Astrocyte of the spinal cord (primary cell): ENCODE data around the gene FBLN5.
"Not testable (repeated sequence)": the region's sequence is repeated elsewhere in the genome, so short reads cannot be mapped to it uniquely, and the experiment has no call there.

Source experiments
- DNase-seq: peaks from one replicate; pipeline ENCODE4 v3.0.0; 2011; ENCODE audit warnings: low read depth, low spot score
- H3K4me3 ChIP-seq: 2 replicates; pipeline ENCODE4 v1.5.1; 2011; ENCODE audit warnings: low read depth, mild to moderate bottlenecking, low read length, moderate library complexity
- in situ Hi-C: cut with HindIII; loops from 2 replicates; pipeline ENCODE4 v1.10.0; 2017; ENCODE audit warnings: low sequenced_read_pairs
- TF ChIP-seq, protein P1 (sequence below): IDR thresholded peaks from 2 replicates; pipeline ENCODE4 v1.5.1; 2012; ENCODE audit warnings: low read depth, mild to moderate bottlenecking, low read length, inconsistent platforms

The FBLN5 gene

DNA sequence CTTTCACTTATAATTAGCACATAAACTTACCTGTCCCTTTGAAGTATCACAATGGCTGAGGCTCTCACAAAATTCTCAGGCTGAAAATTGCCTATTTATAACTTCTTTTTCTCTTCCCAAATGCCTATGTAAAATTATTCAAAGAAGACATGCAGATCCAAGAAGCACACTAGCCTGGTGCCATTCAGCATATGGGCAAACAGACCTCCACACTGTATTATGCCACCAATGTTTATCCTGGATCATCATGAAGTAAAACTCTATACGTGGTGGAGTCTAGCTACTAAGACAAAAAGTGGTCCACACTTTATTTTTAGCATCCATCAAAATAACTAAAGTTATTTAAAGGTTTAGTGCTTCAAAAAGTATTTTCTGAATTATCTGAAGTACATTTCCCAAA, 95.9 kb downstream of the FBLN5 start:
- no peak for DNase-seq
- TF ChIP-seq, protein P1, sequence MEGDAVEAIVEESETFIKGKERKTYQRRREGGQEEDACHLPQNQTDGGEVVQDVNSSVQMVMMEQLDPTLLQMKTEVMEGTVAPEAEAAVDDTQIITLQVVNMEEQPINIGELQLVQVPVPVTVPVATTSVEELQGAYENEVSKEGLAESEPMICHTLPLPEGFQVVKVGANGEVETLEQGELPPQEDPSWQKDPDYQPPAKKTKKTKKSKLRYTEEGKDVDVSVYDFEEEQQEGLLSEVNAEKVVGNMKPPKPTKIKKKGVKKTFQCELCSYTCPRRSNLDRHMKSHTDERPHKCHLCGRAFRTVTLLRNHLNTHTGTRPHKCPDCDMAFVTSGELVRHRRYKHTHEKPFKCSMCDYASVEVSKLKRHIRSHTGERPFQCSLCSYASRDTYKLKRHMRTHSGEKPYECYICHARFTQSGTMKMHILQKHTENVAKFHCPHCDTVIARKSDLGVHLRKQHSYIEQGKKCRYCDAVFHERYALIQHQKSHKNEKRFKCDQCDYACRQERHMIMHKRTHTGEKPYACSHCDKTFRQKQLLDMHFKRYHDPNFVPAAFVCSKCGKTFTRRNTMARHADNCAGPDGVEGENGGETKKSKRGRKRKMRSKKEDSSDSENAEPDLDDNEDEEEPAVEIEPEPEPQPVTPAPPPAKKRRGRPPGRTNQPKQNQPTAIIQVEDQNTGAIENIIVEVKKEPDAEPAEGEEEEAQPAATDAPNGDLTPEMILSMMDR, result no peak
- in situ Hi-C loops, result no loop called here
- H3K4me3 ChIP-seq, result no peak overlapping the region

DNA sequence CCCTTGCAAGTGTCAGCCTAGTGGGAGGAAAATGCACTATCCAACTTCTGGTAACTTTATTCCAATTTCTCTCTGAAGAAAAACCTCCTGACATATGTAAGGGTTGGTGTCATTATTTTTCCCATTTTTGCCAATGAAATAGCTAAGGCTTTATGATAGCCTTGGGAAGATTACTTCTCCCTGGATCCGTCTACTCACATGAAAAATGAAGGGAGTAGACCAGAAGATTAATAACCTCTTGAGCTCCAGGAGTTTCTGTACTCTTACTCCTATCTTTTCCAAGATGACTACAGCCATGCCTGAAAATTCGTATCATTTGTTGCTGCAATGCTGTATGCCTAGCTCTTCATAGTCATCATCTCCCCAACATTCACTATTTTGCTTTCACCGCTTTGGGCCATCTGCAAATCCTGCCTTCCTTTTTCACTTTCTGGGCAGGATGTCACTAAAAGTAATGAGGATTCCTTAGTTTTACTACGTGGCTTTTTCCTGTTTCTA, 98.9 kb downstream of the FBLN5 start:
- TF ChIP-seq, protein P1, result no peak
- no peak for DNase-seq
- in situ Hi-C loops, result no loop called here
- no peak overlapping the region for H3K4me3 ChIP-seq

- in situ Hi-C loops, result no loop called here
- H3K4me3 ChIP-seq, result no peak overlapping the region
- DNase-seq, result no peak
- TF ChIP-seq, protein P1, result no peak
Measured at GRCh38 chr14:91847693-91848092, 99.8 kb downstream of the FBLN5 start.

DNA sequence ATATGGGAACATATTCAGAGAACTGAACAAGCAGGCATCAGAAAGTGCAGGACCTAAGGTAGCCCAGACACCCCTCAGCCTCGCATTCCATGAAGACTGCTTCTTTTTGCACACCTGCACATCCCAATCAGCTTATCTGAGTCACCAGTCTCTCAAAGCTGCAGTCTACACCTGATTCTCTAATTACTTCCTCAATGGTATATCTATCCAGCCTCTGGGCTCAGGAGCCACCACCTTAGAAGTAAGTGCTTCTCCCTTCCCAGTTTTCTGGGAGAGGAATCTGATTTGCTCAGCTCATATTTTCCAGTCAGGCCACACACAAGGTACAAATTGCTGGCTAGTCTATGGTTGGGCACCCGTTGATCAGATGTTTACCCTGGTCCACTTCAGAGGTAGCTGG, 101.8 kb downstream of the FBLN5 start:
- TF ChIP-seq, protein P1, result no peak
- no peak overlapping the region for H3K4me3 ChIP-seq
- in situ Hi-C loops, result no loop called here
- DNase-seq, result no peak

DNA sequence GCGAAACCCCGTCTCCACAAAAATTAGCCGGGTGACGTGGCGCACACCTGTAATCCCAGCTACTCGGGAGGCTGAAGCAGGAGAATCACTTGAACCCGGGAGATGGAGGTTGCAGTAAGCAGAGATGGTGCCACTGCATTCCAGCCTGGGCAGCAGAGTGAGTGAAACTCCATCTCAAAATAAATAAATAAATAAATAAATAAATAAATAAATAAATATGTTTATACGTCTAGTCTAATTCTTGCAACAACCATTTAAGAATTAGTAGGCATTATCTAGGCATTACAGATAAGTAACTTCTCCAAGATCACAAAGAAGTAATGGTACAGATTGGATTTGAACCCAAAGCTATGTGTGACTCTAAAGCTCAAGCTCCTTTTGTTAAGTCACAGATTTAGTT, 102.4 kb downstream of the FBLN5 start:
- in situ Hi-C loops, DNase-seq, H3K4me3 ChIP-seq: not testable (repeated sequence)

DNA sequence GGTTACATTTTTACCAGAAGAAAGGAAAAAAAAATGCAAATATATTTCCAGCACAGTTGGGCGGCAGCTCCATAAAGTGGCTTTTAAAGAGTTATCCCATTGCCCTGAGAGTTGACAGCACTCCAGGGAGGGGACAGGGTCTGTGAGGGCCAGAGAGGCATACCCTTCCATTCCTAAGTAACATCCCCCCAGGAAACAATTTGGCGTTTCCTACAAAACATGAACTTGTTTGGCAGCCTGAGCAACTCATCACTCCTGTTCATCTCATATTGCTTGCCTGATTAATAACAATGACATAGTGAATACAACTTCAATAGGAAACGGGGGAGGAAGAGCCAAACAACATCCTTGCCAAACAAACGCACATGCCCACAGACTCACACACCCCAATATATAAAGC, 103.5 kb downstream of the FBLN5 start:
- in situ Hi-C loops, result no loop called here
- H3K4me3 ChIP-seq, result no peak overlapping the region
- DNase-seq, result no peak
- TF ChIP-seq, protein P1, result no peak

DNA sequence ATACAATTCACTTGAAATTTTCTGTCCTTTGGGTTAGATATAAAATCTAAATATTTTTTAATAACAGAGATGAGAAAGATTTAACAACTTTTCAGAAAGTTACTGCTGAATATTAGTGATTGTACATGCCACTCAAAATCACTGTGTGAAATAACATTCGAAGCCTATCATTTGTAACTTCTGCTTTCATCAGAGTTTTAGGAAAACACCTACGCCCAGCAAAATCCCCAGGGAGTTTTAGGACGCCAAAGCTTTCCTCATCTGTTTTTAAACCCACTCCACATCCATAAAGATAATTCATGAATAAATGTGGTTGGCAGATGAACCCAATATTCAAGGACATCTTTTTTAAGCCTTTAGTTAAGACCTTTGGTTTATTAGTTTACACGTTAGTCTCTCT, 104.1 kb downstream of the FBLN5 start:
- H3K4me3 ChIP-seq, result no peak overlapping the region
- in situ Hi-C loops, result no loop called here
- TF ChIP-seq, protein P1, result no peak
- DNase-seq, result no peak
